ENCODE data around the gene CTPS1.

DNA sequence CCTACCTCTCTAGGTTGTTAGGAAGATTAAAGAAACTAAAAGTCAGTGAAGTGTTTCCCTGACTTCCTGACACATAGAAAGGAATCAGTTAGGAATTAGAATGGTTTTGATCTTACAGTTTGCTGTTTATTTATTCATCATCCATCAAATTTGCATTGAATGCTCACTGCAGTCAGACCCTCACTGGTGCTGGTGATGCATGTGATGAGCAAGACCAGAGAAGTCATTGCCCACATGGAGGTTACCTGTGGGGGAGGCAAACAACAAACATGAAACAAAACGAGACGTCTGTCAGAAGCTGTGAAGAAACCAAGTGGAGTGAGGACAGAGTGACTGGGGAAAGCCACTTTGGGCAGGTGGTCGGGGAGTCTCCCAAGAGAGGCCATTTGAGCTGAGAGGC, 6.4 kb downstream of the CTPS1 start:
- TF ChIP-seq, protein P1, sequence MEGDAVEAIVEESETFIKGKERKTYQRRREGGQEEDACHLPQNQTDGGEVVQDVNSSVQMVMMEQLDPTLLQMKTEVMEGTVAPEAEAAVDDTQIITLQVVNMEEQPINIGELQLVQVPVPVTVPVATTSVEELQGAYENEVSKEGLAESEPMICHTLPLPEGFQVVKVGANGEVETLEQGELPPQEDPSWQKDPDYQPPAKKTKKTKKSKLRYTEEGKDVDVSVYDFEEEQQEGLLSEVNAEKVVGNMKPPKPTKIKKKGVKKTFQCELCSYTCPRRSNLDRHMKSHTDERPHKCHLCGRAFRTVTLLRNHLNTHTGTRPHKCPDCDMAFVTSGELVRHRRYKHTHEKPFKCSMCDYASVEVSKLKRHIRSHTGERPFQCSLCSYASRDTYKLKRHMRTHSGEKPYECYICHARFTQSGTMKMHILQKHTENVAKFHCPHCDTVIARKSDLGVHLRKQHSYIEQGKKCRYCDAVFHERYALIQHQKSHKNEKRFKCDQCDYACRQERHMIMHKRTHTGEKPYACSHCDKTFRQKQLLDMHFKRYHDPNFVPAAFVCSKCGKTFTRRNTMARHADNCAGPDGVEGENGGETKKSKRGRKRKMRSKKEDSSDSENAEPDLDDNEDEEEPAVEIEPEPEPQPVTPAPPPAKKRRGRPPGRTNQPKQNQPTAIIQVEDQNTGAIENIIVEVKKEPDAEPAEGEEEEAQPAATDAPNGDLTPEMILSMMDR (IDR thresholded peaks at IDR 0.05): no peak
- TF ChIP-seq POLR2AphosphoS5 (IDR thresholded peaks at IDR 0.05): no peak
